ENCODE data around the gene ARHGAP26. TPM values are rescaled to one million over a fixed set of nuclear protein-coding genes. Genes with fewer than 3 reads are reported as not detected.
"Not testable (repeated sequence)": the region's sequence is repeated elsewhere in the genome, so short reads cannot be mapped to it uniquely, and the experiment has no call there.

The ARHGAP26 gene
- total RNA-seq, 1 experiment from 2014 or later: 34.5 TPM

- Histone ChIP-seq H3K9ac (ENCODE audit: low read length) (no peak overlapping the region), H3K9me3 (ENCODE audit: control insufficient read depth in 1 of 2, insufficient read depth in 1 of 2, low read depth in 1 of 2, low read length in 2 of 2) (no peaks in the 10 kb centered on the region), H3K9me2 (ENCODE audit: insufficient read depth) (no peaks in the 10 kb centered on the region), H3K4me3 (replicated peaks in 1 of 2; ENCODE audit: low read depth in 1 of 2, low read length in 2 of 2) (no peak overlapping the region), H3K4me1 (ENCODE audit: control insufficient read depth in 1 of 2, insufficient read depth in 2 of 2, low read length in 2 of 2) (peaks cover 2 to 8% of the 10 kb centered on the region in 2 experiments; a peak in 1 of 4 replicates), H3K4me2 (ENCODE audit: low read length) (no peak overlapping the region), H2AFZ (ENCODE audit: low read depth, low read length, poor library complexity, severe bottlenecking) (no peak overlapping the region), H3K79me2 (ENCODE audit: insufficient read depth, low read length) (no peaks in the 10 kb centered on the region), H4K20me1 (ENCODE audit: insufficient read depth) (no peaks in the 10 kb centered on the region), H3K27me3 (ENCODE audit: insufficient read depth, low read length) (no peaks in the 10 kb centered on the region), H3K36me3 (ENCODE audit: control insufficient read depth in 1 of 2, insufficient read depth in 2 of 2, low read length in 2 of 2) (no peaks in the 10 kb centered on the region), H3K27ac (ENCODE audit: low read depth, low read length) (no peak overlapping the region)
- TF ChIP-seq SP1 (IDR thresholded peaks at IDR 0.05; ENCODE audit: low read depth) (no peak), REST (IDR thresholded peaks at IDR 0.05; ENCODE audit: low read depth) (no peak), EZH2 (IDR thresholded peaks at IDR 0.05) (no peak), CEBPB (IDR thresholded peaks at IDR 0.05; ENCODE audit: low read depth) (no peak), ATF3 (IDR thresholded peaks at IDR 0.05) (no peak), MAX (IDR thresholded peaks at IDR 0.05) (no peak), ELF1 (IDR thresholded peaks at IDR 0.05; ENCODE audit: borderline replicate concordance, low read depth) (no peak), YY1 (IDR thresholded peaks at IDR 0.05; ENCODE audit: extremely low read depth, insufficient replicate concordance, low read depth, low read length) (no peak), SIN3A (IDR thresholded peaks at IDR 0.05; ENCODE audit: low read depth) (no peak)
- no TSS peak for BruUV-seq (replicated peaks)
- ChIA-PET CTCF (no interaction called here), RAD21 (ENCODE audit: low non-redundant PET in 1 of 2, low total read pairs in 2 of 2, uncharacterized antibody in 2 of 2, unreplicated experiment in 2 of 2) (no interaction called here), POLR2A (no interaction called here)
- ATAC-seq (no peak), DNase-seq (ENCODE audit: low read depth, low spot score) (no peak)
- intact Hi-C loops (cut with micrococcal nuclease): loop anchor here (5.0 kb wide), 1 partner anchor 201 kb away; the partner anchor contains the start of gene NR3C1
These were observed 431.4 kb downstream of the ARHGAP26 start for GRCh38 chr5:143201589-143201988.

- H3K36me3 ChIP-seq (ENCODE audit: control insufficient read depth in 1 of 2, insufficient read depth in 2 of 2, low read length in 2 of 2); H3K27ac ChIP-seq (ENCODE audit: low read depth, low read length); H3K4me1 ChIP-seq (ENCODE audit: control insufficient read depth in 1 of 2, insufficient read depth in 2 of 2, low read length in 2 of 2); H3K9ac ChIP-seq (ENCODE audit: low read length); BruUV-seq (replicated peaks); H3K4me2 ChIP-seq (ENCODE audit: low read length); H3K4me3 ChIP-seq (replicated peaks in 1 of 2; ENCODE audit: low read depth in 1 of 2, low read length in 2 of 2); ATAC-seq; H4K20me1 ChIP-seq (ENCODE audit: insufficient read depth); DNase-seq (ENCODE audit: low read depth, low spot score); RAD21 ChIA-PET (ENCODE audit: low non-redundant PET in 1 of 2, low total read pairs in 2 of 2, uncharacterized antibody in 2 of 2, unreplicated experiment in 2 of 2); H2AFZ ChIP-seq (ENCODE audit: low read depth, low read length, poor library complexity, severe bottlenecking); H3K9me2 ChIP-seq (ENCODE audit: insufficient read depth); POLR2A ChIA-PET; H3K9me3 ChIP-seq (ENCODE audit: control insufficient read depth in 1 of 2, insufficient read depth in 1 of 2, low read depth in 1 of 2, low read length in 2 of 2); H3K79me2 ChIP-seq (ENCODE audit: insufficient read depth, low read length); CTCF ChIA-PET; H3K27me3 ChIP-seq (ENCODE audit: insufficient read depth, low read length): not testable (repeated sequence)
- intact Hi-C loops (cut with micrococcal nuclease): loop anchor here (5.0 kb wide), 1 partner anchor 199 kb away; the partner anchor contains the start of gene NR3C1
These were observed 433.3 kb downstream of the ARHGAP26 start for GRCh38 chr5:143203301-143203956.
